ENCODE measurements around the gene VAV1. TPM values are rescaled to one million over a fixed set of nuclear protein-coding genes. Genes with fewer than 3 reads are reported as not detected.

The VAV1 gene
- total and polyA plus RNA-seq, 9 of the 15 experiments (the other 6 are each of a cell fraction or from before 2014, with no cell fraction given), result 0.46 to 20.1 (median 11.1) TPM

GRCh38 chr19:6778386-6778785 is 5.9 kb downstream of the VAV1 start (continued):
- TF ChIP-seq, protein P1, sequence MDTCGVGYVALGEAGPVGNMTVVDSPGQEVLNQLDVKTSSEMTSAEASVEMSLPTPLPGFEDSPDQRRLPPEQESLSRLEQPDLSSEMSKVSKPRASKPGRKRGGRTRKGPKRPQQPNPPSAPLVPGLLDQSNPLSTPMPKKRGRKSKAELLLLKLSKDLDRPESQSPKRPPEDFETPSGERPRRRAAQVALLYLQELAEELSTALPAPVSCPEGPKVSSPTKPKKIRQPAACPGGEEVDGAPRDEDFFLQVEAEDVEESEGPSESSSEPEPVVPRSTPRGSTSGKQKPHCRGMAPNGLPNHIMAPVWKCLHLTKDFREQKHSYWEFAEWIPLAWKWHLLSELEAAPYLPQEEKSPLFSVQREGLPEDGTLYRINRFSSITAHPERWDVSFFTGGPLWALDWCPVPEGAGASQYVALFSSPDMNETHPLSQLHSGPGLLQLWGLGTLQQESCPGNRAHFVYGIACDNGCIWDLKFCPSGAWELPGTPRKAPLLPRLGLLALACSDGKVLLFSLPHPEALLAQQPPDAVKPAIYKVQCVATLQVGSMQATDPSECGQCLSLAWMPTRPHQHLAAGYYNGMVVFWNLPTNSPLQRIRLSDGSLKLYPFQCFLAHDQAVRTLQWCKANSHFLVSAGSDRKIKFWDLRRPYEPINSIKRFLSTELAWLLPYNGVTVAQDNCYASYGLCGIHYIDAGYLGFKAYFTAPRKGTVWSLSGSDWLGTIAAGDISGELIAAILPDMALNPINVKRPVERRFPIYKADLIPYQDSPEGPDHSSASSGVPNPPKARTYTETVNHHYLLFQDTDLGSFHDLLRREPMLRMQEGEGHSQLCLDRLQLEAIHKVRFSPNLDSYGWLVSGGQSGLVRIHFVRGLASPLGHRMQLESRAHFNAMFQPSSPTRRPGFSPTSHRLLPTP (IDR thresholded peaks at IDR 0.05; ENCODE audit: borderline replicate concordance, extremely low read depth, insufficient read length), result no peak
- TF ChIP-seq U2AF2 (optimal IDR thresholded peaks at IDR 0.05; ENCODE audit: low read depth, low read length), result no peak
- TF ChIP-seq SRSF3 (IDR thresholded peaks at IDR 0.05; ENCODE audit: insufficient read depth, low read length), result no peak
- TF ChIP-seq TEAD4 (IDR thresholded peaks at IDR 0.05; ENCODE audit: low read length), result peak; percentile 19; the same call in 1 of the 2 replicates
- TF ChIP-seq TEAD4 (CRISPR knock-in tag; IDR thresholded peaks at IDR 0.05; ENCODE audit: borderline replicate concordance), result no peak
- no peak for TF ChIP-seq KLF1 (tag; IDR thresholded peaks at IDR 0.05)
- no peak for TF ChIP-seq ZNF165 (CRISPR knock-in tag; IDR thresholded peaks at IDR 0.05; ENCODE audit: borderline replicate concordance)
- TF ChIP-seq PTBP1 (IDR thresholded peaks at IDR 0.05; ENCODE audit: low read depth, low read length), result no peak

DNA sequence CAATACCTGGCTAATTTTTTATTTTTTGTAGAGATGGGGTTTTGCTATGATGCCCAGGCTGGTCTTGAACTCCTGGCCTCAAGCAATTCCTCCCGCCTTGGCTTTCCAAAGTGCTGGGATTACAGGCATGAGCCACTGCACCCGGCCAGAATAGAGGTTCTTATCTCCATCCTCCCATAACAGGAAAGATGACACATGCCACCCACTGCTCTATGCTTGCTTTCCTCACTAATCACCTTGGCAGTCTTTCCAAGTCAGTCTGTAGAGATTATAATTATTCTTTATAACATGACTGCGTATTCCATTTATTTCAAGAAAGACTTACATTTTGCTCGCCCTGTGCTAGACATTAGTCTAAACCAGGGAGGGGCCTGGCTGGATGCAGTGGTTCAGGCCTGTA is 6.7 kb downstream of the VAV1 start:
- no peaks in the 10 kb centered on the region for H3K36me3 ChIP-seq (ENCODE audit: control insufficient read depth, insufficient read depth, low read length)
- H3K9me3 ChIP-seq (replicated peaks; ENCODE audit: control insufficient read depth, insufficient read depth, low read depth, low read length), result no peaks in the 10 kb centered on the region
- in situ Hi-C loops (cut with MboI) (no loop called here), intact Hi-C loops (cut with micrococcal nuclease) (no loop called here)
- 33% methylated on average over 4 of the region's 4 CpGs for WGBS (ENCODE audit: insufficient coverage, low coverage, missing lambda C conversion rate)
- ChIA-PET POLR2A (interaction anchor here (0.7 kb wide), 1 partner anchor 812 kb away, joined by 3 read pairs; no protein-coding TSS in a partner anchor), CTCF (ENCODE audit: low intra/inter-chr PET ratio) (interaction anchor here (0.6 kb wide), 1 partner anchor 71 kb away, joined by 3 read pairs; no protein-coding TSS in a partner anchor)
- peaks cover 4% of the 10 kb centered on the region; the same call in 1 of the 3 replicates for H3K79me2 ChIP-seq (ENCODE audit: control insufficient read depth, insufficient read depth, low read length)
- FAIRE-seq (no peak), ATAC-seq (no peak), DNase-seq (ENCODE audit: extremely low read depth in 1 of 4, low spot score in 3 of 4) (no peak)
- H3K4me2 ChIP-seq (ENCODE audit: insufficient read depth, low read length), result no peak overlapping the region
- H3K27ac ChIP-seq (ENCODE audit: extremely low read depth, low read depth, low read length), result no peak overlapping the region
- BruUV-seq (replicated peaks), result no TSS peak
- H3K27me3 ChIP-seq (ENCODE audit: control insufficient read depth in 2 of 2, insufficient read depth in 2 of 2, low read length in 2 of 2), result no peaks in the 10 kb centered on the region
- 0 out of 2 replicates have a peak, but pooled peaks cover 3% of the 10 kb centered on the region for H4K20me1 ChIP-seq (replicated peaks; ENCODE audit: control insufficient read depth, insufficient read depth, low read length)
- no peak overlapping the region for H3K4me3 ChIP-seq
- no peaks in the 10 kb centered on the region for H3K9me1 ChIP-seq (ENCODE audit: control insufficient read depth, insufficient read depth, low read length)
- TF ChIP-seq CTBP1 (IDR thresholded peaks at IDR 0.05; ENCODE audit: borderline replicate concordance) (0 out of 2 replicates have a peak, but pooled peaks have one; percentile 18), SREBF2 (CRISPR knock-in tag; IDR thresholded peaks at IDR 0.05) (no peak), CBFA2T3 (IDR thresholded peaks at IDR 0.05) (peak; percentile 50), KDM4B (IDR thresholded peaks at IDR 0.05; ENCODE audit: borderline replicate concordance in 2 of 2, low read depth in 1 of 2) (no peak), FOSL1 (tag; conservative IDR thresholded peaks at IDR 0.05) (peak; percentile 46; the same call in 1 of the 2 replicates), KDM1A (IDR thresholded peaks at IDR 0.05) (peak in 1 of 2 experiments; percentile 38; a peak in 1 of 4 replicates), COPS2 (conservative IDR thresholded peaks at IDR 0.05) (no peak), EGR1 (conservative IDR thresholded peaks at IDR 0.05) (peak; percentile 64; the same call in 1 of the 2 replicates), ZEB2 (IDR thresholded peaks at IDR 0.05) (0 out of 2 replicates have a peak, but pooled peaks have one; percentile 26), TAF15 (IDR thresholded peaks at IDR 0.05; ENCODE audit: low read depth, low read length) (no peak), TCF3 (CRISPR knock-in tag; IDR thresholded peaks at IDR 0.05) (peak; percentile 24; the same call in 1 of the 2 replicates)
- no peak overlapping the region for H2AFZ ChIP-seq (ENCODE audit: low read depth, low read length)
- H3K9ac ChIP-seq (ENCODE audit: insufficient read depth in 1 of 2, low read depth in 2 of 2, low read length in 2 of 2), result no peak overlapping the region
- H3K4me1 ChIP-seq (replicated peaks in 1 of 2; ENCODE audit: control insufficient read depth in 2 of 2, insufficient read depth in 2 of 2, low read length in 2 of 2), result peaks cover 6 to 14% of the 10 kb centered on the region in 2 experiments; a peak in 3 of 5 replicates

Measured in K562 (cell line).